SK-N-SH (cell line): ENCODE data around the gene KISS1R.

Source experiments
- ELF1 ChIP-seq: IDR thresholded peaks from 2 replicates; pipeline ENCODE4 v1.4.0; 2012
- EZH2phosphoT487 ChIP-seq: fragments of 200-600 bp; sonication (generic); IDR thresholded peaks from 2 replicates; pipeline ENCODE4 v1.6.1; 2017; ENCODE audit warnings: low read depth, mixed run types, mild to moderate bottlenecking, antibody characterized with exemption, moderate library complexity, borderline replicate concordance
- JUND ChIP-seq: IDR thresholded peaks from 2 replicates; pipeline ENCODE4 v1.4.0; 2012
- MAX ChIP-seq: IDR thresholded peaks from 2 replicates; pipeline ENCODE4 v1.4.0; 2012; ENCODE audit warnings: low read depth
- POLR2AphosphoS5 ChIP-seq: IDR thresholded peaks from 2 replicates; pipeline ENCODE4 v1.6.1; 2012; ENCODE audit warnings: low read depth, low read length
- RAD21 ChIP-seq: IDR thresholded peaks from 2 replicates; pipeline ENCODE4 v1.6.1; 2012; ENCODE audit warnings: mild to moderate bottlenecking, low read length
- RCOR1 ChIP-seq: fragments of 150-350 bp; IDR thresholded peaks from 2 replicates; pipeline ENCODE4 v1.6.1; 2017; ENCODE audit warnings: antibody characterized with exemption, low read length
- REST ChIP-seq: IDR thresholded peaks from 2 replicates; pipeline ENCODE4 v1.6.1; 2012; ENCODE audit warnings: mild to moderate bottlenecking, low read depth, low read length, moderate library complexity
- SIN3A ChIP-seq: IDR thresholded peaks from 2 replicates; pipeline ENCODE4 v1.6.1; 2012; ENCODE audit warnings: low read depth, mild to moderate bottlenecking, low read length, moderate library complexity, borderline replicate concordance
- SMC3 ChIP-seq: IDR thresholded peaks from 2 replicates; pipeline ENCODE4 v1.6.1; 2012; ENCODE audit warnings: low read depth, low read length, improper control_type of control experiment
- TAF1 ChIP-seq: IDR thresholded peaks from 2 replicates; pipeline ENCODE4 v1.6.1; 2012; ENCODE audit warnings: low read depth, mild to moderate bottlenecking, low read length, moderate library complexity, borderline replicate concordance
- TEAD4 ChIP-seq: IDR thresholded peaks from 2 replicates; pipeline ENCODE4 v1.4.0; 2012; ENCODE audit warnings: mild to moderate bottlenecking, borderline replicate concordance; ENCODE audit not compliant: insufficient read depth
- YY1 ChIP-seq: IDR thresholded peaks from 2 replicates; pipeline ENCODE4 v1.4.0; 2012; ENCODE audit warnings: low read depth, mild to moderate bottlenecking
- TF ChIP-seq, protein P1 (sequence below): fragments of 200-600 bp; sonication (generic); IDR thresholded peaks from 2 replicates; pipeline ENCODE4 v1.6.1; 2017; ENCODE audit warnings: antibody characterized with exemption, mild to moderate bottlenecking, moderate library complexity

DNA sequence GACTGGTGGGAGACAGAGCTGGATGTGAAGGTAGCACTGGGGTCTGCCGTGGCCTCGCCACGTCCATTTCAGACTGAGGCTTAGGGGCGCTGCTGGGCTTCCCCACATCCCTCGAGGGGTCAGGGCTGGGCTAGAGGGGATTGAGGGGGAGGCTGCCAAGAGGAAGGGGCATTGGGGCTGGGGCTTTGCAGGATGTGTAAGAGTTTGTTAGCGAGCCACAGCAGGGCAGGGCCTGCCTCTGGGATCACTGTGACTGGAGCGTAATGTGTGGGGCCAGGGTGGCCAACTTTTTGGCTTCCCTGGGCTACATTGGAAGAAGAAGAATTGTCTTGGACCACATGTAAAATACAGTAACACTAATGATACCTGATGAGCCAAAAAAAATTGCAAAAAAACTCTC is 22.8 kb downstream of the KISS1R start:
- TF ChIP-seq, protein P1, sequence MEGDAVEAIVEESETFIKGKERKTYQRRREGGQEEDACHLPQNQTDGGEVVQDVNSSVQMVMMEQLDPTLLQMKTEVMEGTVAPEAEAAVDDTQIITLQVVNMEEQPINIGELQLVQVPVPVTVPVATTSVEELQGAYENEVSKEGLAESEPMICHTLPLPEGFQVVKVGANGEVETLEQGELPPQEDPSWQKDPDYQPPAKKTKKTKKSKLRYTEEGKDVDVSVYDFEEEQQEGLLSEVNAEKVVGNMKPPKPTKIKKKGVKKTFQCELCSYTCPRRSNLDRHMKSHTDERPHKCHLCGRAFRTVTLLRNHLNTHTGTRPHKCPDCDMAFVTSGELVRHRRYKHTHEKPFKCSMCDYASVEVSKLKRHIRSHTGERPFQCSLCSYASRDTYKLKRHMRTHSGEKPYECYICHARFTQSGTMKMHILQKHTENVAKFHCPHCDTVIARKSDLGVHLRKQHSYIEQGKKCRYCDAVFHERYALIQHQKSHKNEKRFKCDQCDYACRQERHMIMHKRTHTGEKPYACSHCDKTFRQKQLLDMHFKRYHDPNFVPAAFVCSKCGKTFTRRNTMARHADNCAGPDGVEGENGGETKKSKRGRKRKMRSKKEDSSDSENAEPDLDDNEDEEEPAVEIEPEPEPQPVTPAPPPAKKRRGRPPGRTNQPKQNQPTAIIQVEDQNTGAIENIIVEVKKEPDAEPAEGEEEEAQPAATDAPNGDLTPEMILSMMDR: no peak
- TF ChIP-seq RAD21 (no peak), JUND (no peak), SIN3A (no peak), REST (no peak), EZH2phosphoT487 (no peak), RCOR1 (no peak), MAX (no peak), POLR2AphosphoS5 (no peak), YY1 (no peak), ELF1 (no peak), TEAD4 (no peak), SMC3 (no peak), TAF1 (no peak)
